Keratinocyte (primary cell): ENCODE data around the gene AGPAT3.

ENCODE experiments used
- CTCF ChIP-seq, 3 experiments: IDR thresholded peaks in 1 of 3; conservative IDR thresholded peaks in 1 of 3; optimal IDR thresholded peaks in 1 of 3; 2 replicates in 2 of 3; 3 replicates in 1 of 3; pipeline versions ENCODE3 to v1.5.1; 2011; ENCODE audit warnings: low read length in 3 of 3, mild to moderate bottlenecking in 3 of 3, moderate library complexity in 2 of 3, control low read depth in 1 of 3, inconsistent platforms in 1 of 3; ENCODE audit not compliant: insufficient read depth in 2 of 3; ENCODE audit errors: extremely low read depth in 1 of 3
- EZH2 ChIP-seq: IDR thresholded peaks from one replicate; pipeline ENCODE4 v1.6.1; 2012; ENCODE audit warnings: inconsistent platforms, mild to moderate bottlenecking, low read length, moderate library complexity

GRCh38 chr21:43978060-43978459 is 113.0 kb downstream of the AGPAT3 start:
- TF ChIP-seq CTCF (optimal IDR thresholded peaks at IDR 0.05 in 1 of 3, IDR thresholded peaks at IDR 0.05 in 1 of 3, conservative IDR thresholded peaks at IDR 0.05 in 1 of 3; ENCODE audit: extremely low read depth in 1 of 3, insufficient read depth in 2 of 3, low read length in 3 of 3) (no peak), EZH2 (no peak)
